ENCODE data around the gene LTK. TPM values are rescaled to one million over a fixed set of nuclear protein-coding genes. Genes with fewer than 3 reads are reported as not detected.

LTK gene
- total RNA-seq, 1 experiment from 2014 or later = 0.07 TPM

DNA sequence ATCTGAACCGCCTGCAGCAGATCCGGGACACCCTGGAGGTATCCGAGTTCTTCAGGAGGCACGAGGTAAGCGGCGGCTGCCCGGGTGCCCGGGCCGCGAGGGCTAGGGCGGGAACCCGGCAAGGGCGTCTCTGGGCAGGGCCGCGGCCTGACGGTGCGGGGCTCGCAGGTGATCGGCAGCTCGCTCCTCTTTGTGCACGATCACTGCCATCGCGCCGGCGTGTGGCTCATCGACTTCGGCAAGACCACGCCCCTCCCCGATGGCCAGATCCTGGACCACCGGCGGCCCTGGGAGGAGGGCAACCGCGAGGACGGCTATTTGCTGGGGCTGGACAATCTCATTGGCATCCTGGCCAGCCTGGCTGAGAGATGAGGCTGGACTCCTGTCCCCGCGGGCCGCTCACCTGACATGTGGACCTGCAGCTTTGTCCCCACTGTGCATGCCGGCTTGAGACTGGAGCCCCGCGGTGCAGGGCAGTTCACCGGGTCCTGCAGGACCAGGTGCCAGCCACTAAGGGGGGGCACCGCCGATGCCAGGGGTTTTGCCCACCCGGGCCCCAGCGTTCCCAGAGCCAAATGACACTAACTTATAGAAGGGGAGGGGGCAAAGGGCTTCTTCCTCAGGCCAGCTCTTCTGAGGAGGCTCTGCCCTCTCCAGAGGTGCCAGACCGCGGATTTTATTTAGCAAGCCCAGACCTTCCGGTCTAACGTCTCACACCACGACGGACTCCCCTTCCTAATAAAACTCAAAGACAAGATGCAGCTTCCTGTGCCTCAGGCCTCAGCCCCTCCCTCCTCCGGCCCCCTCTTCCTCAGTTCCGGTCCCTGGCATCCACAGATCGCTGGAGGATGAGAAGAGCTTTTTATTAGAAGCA is 10.6 kb downstream of the LTK start:
- H3K4me2 ChIP-seq (ENCODE audit: low read length) = no peak overlapping the region
- no peaks in the 10 kb centered on the region for H3K79me2 ChIP-seq (ENCODE audit: low read length)
- no peaks in the 10 kb centered on the region for H3K9me3 ChIP-seq (ENCODE audit: low read length)
- no peak for TF ChIP-seq EZH2 (IDR thresholded peaks at IDR 0.05; ENCODE audit: low read length, unreplicated experiment)
- no peak for TF ChIP-seq EZH2phosphoT487 (IDR thresholded peaks at IDR 0.05; ENCODE audit: borderline replicate concordance, low read length)
- TF ChIP-seq, protein P1, sequence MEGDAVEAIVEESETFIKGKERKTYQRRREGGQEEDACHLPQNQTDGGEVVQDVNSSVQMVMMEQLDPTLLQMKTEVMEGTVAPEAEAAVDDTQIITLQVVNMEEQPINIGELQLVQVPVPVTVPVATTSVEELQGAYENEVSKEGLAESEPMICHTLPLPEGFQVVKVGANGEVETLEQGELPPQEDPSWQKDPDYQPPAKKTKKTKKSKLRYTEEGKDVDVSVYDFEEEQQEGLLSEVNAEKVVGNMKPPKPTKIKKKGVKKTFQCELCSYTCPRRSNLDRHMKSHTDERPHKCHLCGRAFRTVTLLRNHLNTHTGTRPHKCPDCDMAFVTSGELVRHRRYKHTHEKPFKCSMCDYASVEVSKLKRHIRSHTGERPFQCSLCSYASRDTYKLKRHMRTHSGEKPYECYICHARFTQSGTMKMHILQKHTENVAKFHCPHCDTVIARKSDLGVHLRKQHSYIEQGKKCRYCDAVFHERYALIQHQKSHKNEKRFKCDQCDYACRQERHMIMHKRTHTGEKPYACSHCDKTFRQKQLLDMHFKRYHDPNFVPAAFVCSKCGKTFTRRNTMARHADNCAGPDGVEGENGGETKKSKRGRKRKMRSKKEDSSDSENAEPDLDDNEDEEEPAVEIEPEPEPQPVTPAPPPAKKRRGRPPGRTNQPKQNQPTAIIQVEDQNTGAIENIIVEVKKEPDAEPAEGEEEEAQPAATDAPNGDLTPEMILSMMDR (conservative IDR thresholded peaks at IDR 0.05; ENCODE audit: low read depth, low read length) = no peak
- no peaks in the 10 kb centered on the region for H4K20me1 ChIP-seq (ENCODE audit: low read length)
- POLR2A ChIA-PET (ENCODE audit: unreplicated experiment) = no interaction called here
- ATAC-seq = peak; percentile 18; the same call in 1 of the 2 replicates
- BruUV-seq (replicated peaks) = no TSS peak
- H3K36me3 ChIP-seq (ENCODE audit: low read depth, low read length) = no peaks in the 10 kb centered on the region
- peaks cover 7% of the 10 kb centered on the region for H3K4me1 ChIP-seq (ENCODE audit: insufficient read depth, low read length)
- CTCF ChIA-PET = interaction anchor here (1.0 kb wide), 1 partner anchor 37 kb away, joined by 3 read pairs; no protein-coding TSS in a partner anchor
- H3K27ac ChIP-seq (ENCODE audit: low read length) = no peak overlapping the region
- no peak overlapping the region for H3K4me3 ChIP-seq (ENCODE audit: low read length)
- intact Hi-C loops (cut with micrococcal nuclease) = no loop called here
- no peak for DNase-seq
- no peaks in the 10 kb centered on the region for H3K27me3 ChIP-seq (ENCODE audit: low read length)
- no peak overlapping the region for H3K9ac ChIP-seq (ENCODE audit: low read length)
- H3F3A ChIP-seq (ENCODE audit: low read length, unreplicated experiment) = no peaks in the 10 kb centered on the region
- no peak overlapping the region for H2AFZ ChIP-seq (ENCODE audit: low read length)
- no peaks in the 10 kb centered on the region for H3K9me2 ChIP-seq (replicated peaks; ENCODE audit: low read length)

DNA sequence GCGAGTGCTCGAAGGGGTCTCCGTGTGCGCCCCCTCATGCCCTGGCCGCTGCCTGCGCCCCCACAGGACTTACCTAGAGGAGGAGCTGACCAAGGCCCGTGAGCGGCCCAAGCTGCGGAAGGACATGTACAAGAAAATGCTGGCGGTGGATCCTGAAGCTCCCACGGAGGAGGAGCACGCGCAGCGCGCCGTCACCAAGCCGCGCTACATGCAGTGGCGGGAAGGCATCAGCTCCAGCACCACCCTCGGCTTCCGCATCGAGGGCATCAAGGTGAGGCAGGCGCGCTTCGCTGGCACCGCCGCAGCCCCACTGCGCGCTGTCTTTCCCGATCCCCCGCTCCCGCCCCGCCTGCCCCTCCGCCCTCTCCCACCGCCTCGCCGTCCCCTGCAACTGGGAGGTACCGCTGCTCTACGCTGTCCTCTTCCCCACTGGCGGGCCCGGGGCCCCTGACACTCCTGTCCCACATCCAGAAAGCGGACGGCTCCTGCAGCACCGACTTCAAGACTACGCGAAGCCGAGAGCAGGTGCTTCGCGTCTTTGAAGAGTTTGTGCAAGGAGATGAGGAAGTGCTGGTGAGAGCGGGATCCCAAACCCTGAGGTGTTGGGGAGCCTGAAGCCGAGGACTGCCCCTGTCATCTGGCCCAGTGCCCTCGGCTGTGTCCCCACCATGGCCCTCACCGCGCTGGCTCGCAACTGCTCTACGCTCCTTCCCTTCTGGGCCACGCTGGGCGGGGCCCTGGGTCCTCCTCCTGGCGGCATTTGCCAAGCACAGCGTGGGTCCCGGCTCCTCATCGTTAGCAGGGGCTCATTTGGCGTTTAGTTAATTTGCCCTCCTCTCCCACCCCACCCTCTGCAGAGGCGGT is 11.5 kb downstream of the LTK start:
- no peaks in the 10 kb centered on the region for H3F3A ChIP-seq (ENCODE audit: low read length, unreplicated experiment)
- BruUV-seq (replicated peaks) = no TSS peak
- no peaks in the 10 kb centered on the region for H3K79me2 ChIP-seq (ENCODE audit: low read length)
- no peak overlapping the region for H3K4me3 ChIP-seq (ENCODE audit: low read length)
- no peak overlapping the region for H2AFZ ChIP-seq (ENCODE audit: low read length)
- ChIA-PET POLR2A (ENCODE audit: unreplicated experiment) (no interaction called here), CTCF (no interaction called here)
- intact Hi-C loops (cut with micrococcal nuclease) = no loop called here
- H3K27ac ChIP-seq (ENCODE audit: low read length) = no peak overlapping the region
- no peaks in the 10 kb centered on the region for H3K27me3 ChIP-seq (ENCODE audit: low read length)
- no peaks in the 10 kb centered on the region for H3K4me1 ChIP-seq (ENCODE audit: insufficient read depth, low read length)
- no peaks in the 10 kb centered on the region for H3K9me3 ChIP-seq (ENCODE audit: low read length)
- DNase-seq = no peak
- no peaks in the 10 kb centered on the region for H3K9me2 ChIP-seq (replicated peaks; ENCODE audit: low read length)
- TF ChIP-seq EZH2 (IDR thresholded peaks at IDR 0.05; ENCODE audit: low read length, unreplicated experiment) (no peak), EZH2phosphoT487 (IDR thresholded peaks at IDR 0.05; ENCODE audit: borderline replicate concordance, low read length) (no peak)
- TF ChIP-seq, protein P1 (conservative IDR thresholded peaks at IDR 0.05; ENCODE audit: low read depth, low read length) = no peak
- H3K9ac ChIP-seq (ENCODE audit: low read length) = no peak overlapping the region
- no peaks in the 10 kb centered on the region for H4K20me1 ChIP-seq (ENCODE audit: low read length)
- H3K36me3 ChIP-seq (ENCODE audit: low read depth, low read length) = no peaks in the 10 kb centered on the region
- no peak for ATAC-seq
- no peak overlapping the region for H3K4me2 ChIP-seq (ENCODE audit: low read length)

Data from PC-3 (cell line).